Fibroblast of skin of abdomen (primary cell): ENCODE measurements around the gene COL9A2.
A peak's percentile ranks its signal among the peaks of the same experiment; 100 is the strongest.

ENCODE experiments used
- DNase-seq: peaks from one replicate; pipeline ENCODE4 v3.0.0-alpha.2; 2013

COL9A2 gene

DNA sequence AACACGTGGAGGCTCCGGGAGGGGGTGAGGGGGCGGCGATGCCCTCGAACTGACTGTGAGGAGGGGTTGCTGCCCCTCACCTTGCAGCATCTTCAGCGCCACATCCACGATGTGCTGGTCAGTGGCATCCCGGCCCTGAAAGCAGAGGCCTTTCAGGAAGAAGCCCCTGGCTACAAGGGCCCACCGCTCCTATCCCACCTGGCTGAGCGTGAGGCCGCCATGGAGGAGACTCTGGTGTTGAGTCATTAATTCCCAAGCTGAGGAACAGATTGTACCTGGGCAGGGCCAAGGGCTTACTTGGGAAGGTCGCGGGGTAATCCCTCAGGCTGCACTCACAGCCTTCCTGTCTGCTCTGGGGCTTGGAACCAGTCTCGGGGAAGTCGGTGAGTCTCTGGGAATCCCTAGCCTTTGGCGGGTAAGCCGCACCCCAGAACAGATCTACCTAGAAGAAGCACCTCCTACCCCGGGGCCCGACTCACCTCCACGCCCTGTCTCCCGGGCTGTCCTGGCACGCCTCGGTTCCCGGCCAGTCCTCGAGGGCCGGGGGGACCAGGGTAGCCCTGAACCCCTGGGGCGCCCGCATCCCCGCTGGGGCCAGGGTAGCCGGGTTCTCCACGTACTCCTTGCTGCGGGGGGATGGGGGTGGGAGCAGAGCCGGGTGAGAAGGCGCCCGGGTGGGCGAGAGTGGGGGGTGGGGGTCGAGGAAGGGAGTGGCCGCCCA lies 13.9 kb downstream of the COL9A2 start:
- DNase-seq = no peak

DNA sequence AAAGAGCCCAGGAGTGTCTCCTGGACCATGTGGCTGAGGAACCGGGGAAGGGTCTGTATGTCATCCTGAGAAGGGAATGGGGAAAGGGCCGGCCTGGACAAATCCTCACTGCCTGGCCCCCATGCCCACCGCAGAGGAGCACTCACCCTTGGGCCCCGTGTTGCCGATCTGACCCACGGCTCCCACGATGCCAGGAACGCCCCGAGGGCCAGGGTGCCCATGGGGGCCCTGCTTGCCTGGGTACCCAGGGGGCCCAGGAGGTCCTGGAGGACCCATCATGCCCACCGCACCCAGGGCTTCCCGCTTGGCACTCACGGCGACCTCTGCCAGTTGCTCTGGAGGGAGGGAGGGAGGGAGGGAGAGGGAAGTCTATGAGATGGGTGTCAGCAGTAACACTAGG lies 14.6 kb downstream of the COL9A2 start:
- no peak for DNase-seq

DNA sequence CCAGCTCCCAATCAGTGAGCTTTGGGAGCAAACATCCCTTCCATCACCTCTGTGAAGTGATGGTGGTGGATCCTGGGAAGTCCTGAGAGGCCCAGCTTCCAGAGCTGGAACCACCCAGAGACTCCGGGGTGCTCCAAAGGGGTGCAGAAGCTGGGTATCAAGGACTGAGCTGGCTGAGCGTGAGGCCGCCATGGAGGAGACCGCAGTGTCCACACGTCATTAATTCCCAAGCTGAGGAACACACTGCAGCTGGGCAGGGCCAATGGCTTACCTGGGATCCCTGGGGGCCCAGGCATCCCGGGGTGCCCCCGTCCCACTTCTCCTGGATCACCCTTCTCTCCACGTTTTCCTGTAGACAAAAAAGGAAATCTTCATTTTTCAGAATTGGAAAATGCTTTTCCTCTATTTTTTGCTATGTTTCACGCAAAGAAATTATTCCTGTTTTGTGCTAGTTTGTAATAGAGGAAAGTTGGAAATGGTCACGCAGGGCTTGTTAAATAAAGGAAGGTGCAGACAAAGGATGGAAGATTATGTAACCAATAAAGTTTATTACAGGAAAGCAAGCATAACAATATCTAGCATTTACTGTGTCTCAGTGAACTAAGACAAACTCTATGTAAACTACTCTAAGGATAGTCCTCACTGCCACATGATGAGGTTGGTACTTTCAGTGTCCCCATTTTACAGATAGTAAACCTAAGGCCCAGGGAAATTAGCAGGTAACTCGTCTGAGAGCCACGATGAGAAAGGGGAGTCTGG lies 15.4 kb downstream of the COL9A2 start:
- DNase-seq = no peak

DNA sequence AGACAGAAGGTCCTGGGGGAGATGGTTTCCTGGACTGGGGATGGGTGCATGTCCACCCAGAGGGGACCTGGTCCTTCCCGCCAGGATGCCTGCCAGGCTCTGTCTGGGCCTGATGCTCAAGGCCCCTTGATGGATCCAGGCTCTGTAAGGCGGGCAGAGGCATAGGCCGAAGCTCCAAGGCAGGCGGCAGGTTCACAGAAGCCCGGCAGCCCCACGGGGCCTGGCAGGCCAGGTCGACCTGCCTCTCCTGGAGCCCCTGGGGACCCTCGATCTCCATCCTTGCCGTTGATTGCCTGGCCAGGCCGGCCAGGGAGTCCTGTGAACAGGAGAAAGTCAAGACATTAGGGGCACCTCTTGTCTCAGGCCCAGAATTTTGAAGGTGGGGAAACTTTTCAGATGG lies 16.0 kb downstream of the COL9A2 start:
- no peak for DNase-seq

DNA sequence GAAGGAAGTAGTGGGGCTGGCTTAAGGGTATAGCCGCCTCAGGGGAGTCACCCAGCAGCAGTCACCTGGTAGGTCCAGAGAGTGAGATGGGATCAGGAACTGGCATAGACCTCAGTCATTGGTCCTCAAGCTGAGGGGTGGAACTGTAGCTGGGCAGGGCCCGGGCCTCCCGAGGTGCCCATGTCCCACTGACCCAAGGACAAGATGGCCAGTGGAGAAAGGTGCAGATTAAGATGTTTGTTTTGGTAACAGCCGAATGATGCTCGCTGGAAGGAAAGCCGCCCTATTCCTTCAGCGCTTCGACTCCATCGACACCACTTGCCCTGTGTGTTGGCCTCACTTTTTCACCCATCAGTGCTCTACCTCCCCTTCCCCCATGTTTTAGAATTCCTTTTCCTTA lies 16.4 kb downstream of the COL9A2 start:
- no peak for DNase-seq

DNA sequence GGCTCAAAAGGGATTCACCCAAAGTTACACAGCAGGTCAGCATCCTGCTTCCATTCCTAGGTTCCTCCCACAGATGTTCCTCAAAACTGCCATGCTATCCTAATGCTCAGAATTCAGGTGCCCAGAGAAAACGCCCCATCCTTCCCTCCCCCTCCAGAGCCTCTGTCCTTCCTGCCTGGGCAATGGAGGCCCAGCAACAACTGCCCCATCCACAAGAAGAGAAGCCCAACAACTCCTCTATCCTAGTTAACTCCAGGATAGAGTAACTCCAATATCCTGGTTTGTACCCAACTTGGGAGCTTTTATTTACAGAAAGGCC lies 16.9 kb downstream of the COL9A2 start:
- no peak for DNase-seq

DNA sequence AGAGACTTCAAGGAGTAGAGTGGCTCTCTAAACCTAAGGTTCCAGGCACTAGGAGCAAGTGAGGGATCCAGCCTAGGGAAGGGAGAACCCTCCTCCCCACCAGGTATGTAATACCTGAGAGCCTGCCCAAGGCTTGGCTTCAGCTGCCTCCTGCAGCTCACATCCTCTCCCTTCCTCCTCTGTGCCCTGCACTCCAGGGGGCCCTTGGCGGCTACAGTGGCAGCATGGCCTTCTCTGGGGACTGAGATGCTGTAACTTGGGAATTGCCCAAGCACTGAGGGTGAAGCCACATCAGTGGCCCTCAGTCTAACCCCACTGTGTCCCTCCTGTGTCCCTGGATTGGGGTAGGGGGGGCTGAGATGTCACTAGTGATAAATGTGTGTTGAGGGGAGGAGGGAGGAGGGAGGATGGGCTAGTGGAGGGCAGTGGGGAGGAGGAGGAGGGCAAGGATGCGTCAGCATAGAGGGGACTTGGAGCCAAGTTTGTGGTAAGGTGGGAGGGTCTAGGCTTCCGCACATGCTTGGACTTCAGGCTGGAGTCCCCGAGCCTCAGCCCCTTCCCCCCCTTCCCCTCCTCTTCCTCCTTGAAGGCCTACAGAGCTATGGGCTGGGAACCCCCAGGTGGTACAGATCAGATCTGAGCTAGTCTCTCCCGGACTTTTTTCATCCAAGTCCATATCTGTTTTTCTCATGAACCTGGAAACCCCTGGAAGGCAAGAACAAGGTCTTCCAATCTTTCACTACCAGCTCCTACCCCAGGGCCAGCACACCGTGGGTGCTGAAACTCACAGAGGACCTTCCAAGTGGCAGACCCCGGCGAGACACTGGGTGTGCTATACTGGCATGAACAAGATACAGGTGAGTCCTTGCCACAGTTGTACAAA lies 17.5 kb downstream of the COL9A2 start:
- DNase-seq = peak; percentile 48

DNA sequence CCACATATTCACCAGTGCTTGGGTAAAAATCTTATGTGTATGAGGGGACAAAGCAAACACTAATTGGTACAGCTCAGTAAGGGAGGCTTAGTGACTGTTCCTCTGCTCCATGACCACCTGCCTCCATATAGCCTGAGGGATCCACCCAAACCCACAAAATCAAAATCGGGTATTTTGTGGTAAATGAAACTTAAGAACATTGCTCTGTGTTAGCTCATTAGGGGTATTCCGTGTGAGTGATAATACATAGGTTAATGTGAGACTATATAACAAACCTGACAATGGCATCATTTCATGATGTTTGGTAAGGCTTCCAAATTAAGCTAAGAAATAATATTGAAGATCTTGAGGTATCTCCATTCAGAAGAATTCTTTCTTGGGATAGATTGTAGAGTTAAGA lies 25.8 kb downstream of the COL9A2 start:
- DNase-seq = no peak

DNA sequence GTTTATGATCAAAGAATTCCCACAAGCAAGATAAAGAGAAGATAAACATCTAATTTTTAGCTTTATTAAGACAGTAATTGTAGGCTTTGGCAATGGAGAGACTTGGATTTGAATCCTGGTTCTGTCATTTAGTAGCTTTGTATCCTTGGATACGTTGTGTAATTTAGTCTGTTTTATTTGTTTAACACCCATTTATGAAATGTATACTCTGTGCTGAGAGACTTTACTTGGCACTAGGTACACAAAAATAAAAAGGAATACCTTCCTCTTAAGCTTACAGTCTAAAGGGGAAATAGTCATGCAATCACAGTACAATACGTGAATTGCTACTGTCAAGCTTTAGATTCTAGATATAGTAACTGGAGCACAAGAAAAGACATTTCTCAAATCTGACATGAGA lies 35.2 kb downstream of the COL9A2 start:
- no peak for DNase-seq

DNA sequence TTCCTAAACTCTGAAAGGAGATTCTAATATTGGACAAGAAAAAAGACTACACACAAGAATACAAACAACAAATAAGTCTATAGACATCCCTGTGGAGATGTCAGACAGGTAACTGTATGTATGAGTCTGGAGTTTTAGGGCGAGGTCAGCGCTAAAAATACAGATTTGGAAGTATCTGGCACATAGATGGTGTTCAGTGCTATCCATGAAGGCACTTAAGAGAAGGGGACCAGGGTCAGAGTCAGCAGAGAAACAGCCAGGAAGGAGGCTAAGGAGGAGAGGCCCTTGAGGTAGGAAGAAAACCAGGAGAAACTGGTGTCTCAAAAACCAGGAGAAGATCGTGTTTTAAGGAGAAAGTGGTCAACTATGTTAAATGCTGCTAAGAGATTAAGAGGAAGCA lies 41.0 kb downstream of the COL9A2 start:
- DNase-seq = no peak

DNA sequence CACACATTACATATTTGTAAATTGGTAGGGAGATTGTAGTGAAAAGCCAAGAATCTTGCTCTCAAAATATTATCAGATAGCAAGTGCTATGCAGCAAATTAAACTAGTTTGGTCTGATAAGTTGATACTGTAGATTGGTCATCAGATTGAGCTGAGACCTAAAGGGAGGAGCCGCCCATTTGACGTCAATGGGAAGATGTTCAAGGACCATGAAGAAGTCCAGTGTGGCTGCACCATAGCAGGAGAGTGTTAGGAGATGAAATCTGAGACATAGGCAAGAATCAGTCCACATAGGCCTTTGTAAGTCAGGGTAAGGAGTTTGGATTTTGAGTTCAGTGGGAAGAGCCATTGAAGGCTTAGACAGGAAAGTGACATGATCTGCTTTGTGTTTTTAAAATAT lies 42.8 kb downstream of the COL9A2 start:
- no peak for DNase-seq

DNA sequence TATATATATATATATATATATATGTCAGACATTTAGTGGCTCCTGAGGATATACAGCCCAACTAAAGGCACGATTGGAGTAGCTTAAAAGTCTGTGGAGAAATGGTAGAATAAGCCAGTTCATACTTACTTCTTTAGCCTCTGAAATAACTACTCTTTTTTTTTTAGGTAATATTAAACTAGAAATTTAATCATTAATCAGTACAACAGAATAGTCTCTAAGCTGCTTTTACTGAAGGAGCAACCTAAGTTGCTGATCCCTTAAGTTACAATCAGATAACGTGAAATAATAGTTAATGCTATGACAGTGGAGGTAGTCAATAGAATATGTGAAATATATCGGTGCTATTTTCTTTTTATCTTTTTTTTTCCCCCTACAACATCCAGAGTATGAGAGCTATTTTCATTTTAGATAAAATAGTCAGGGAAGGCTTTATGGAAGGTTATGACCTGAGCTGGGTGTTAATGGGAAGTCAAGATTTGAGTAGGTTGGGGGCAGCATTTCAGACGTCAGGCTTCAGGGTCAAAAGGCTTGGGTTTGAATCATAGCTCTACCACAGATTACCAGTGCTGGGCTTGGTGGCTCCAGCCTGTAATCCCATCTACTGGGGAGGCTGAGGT lies 43.4 kb downstream of the COL9A2 start:
- DNase-seq = no peak

DNA sequence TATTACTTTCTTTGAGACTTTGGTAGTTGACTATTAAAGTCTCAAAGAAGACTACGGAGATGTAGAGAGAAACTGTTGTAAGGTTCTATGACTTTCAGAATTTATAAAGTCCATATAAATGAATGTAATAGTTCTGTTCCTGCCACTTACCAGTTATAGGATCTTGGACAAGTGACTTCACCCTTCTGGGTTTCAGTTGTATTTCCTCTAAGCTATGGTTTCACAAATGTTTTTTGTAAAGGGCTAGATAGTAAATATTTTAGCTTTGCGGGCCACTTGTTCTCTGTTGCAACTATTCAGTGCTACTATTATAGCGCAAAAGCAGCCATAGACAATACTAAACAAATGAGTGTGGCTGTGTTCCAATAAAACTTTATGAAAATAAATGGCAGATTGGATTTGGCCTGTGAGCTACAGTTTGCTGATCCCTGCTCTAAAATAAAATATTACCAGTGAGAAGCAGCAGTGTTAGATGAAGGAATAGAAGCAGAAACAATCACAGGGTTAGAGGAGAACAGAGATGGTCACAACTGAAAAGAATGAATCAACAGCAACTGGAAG lies 44.4 kb downstream of the COL9A2 start:
- no peak for DNase-seq

DNA sequence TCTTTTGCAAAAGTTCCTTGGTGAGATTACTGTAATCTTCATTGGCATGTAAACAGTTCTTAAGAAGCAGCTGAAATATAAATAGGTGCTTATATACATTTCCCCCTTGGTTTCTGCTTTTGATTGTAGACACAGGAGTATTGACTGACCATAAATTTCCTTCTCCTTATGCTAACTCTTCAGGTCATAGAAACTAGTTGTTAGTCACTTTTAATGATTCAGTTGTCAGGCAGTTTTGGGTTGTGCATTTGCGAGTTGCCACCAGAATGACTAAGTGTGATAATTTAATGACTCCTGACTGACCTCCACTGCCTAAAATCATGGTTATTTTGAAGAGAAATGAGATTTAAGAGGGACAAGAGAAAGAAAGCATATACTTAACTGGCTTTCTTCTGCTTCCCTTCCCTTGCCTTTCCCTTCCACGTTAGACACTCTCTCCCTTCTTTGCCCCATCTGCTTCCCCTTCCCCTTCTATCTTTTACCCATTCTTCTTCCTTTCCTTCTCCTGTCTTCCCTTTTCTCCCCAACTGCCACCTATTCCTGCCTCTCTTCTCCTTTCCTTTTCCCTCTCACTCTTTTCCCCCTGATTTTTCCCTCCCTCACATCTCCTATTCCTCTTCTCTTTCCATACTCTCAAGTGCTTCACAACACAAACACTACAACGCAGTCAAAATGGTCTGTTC lies 46.8 kb downstream of the COL9A2 start:
- peak; percentile 32 for DNase-seq

DNA sequence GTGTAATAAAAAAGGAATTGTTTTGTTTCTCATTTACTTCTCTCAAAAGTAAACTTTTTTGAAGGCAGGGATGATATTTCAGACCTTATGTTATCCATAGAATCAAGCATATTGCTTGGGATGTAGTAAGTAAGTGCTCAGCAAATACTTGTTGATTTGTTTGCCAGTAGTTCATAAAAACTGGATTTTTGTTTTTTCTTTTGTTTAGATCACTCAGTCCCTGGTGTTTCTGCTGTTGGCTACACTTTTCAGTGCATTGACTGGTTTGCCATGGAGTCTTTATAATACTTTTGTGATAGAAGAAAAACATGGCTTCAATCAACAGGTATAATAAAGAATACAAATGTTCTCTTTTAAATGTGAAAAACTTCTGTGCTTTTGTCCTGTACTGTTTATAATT lies 48.9 kb downstream of the COL9A2 start:
- DNase-seq = no peak

DNA sequence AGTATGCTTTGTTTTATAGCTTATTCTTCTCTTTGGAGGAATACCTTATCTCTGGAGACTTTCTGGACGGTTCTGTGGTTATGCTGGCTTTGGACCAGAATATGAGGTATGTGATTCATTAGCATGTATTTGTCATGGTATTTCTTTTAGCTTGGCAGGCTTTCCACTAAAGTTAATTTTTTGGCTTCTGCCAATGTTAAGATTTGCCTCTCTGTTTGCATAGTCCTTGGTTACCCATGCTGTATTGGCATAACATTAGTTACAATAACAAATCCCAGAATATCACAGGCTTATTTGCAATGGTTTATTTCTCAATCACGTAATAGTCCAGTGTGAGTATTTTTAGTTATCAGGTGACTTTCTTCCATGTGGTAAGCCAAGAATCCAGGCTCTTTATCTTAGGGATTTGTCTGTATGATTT lies 49.3 kb downstream of the COL9A2 start:
- peak; percentile 91 for DNase-seq

DNA sequence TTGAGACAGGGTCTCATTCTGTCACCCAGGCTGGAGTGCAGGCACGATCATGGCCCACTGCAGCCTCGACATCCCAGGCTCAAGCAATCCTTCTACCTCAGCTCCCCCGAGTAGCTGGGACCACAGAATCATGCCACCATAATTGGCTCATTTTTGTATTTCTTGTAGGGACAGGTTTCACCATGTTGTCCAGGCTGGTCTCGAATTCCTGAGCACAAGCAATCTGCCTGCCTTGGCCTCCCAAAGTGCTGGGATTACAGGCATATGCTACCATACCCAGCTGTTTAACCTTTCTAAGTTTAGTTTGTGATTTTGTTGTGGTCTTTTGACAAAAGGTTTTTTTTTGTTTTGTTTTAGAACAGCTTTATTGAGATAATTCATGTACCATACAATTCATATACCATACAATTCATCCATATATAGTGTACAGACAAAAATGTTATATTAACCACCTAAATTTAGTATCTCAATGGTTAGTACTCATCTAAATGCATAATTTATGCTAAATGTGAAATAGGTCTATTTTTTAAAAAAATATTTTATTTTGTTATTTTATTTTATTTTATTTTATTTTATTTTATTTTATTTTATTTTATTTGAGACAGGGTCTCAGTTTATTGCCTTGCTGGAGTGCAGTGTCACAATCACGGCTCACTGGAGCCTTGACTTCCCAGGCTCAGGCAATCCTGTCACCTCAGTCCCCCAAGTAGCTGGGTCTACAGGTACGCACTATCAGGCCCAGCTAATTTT lies 50.1 kb downstream of the COL9A2 start:
- no peak for DNase-seq

DNA sequence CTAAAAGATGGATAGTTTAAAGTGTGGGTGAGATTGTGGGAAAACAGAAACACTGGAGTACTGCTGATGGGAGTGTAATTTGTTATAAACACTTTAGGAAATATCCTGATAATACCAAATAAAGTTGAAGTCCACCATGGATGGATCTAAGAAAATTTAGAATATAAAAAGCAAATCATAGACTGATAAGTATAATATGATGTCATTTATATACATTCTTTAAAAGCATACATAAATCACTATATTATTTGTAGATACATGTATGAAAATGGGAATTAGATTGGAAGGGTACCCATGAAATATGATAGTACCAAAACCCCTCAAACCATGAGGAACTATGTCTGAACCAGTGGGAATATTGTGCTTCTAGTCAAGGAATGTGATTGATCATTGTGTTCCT lies 51.2 kb downstream of the COL9A2 start:
- DNase-seq = no peak

DNA sequence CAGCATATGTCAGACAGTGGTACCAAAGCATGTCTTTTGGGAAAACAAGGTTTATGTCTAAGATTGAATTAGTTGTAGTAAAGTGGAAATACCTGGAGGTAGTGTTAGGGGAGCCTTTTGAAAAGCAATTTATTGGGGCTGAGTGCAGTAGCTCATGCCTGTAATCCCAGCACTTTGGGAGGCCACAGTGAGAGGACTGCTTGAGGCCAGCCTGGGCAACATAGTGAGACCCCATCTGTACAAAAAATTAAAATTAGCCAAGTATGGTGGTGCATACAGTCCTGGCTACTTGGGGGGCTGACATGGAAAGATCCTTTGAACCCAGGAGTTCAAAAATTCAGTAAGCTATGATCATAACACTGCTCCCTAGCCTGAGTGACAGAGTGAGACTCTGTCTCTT lies 51.8 kb downstream of the COL9A2 start:
- DNase-seq = no peak

DNA sequence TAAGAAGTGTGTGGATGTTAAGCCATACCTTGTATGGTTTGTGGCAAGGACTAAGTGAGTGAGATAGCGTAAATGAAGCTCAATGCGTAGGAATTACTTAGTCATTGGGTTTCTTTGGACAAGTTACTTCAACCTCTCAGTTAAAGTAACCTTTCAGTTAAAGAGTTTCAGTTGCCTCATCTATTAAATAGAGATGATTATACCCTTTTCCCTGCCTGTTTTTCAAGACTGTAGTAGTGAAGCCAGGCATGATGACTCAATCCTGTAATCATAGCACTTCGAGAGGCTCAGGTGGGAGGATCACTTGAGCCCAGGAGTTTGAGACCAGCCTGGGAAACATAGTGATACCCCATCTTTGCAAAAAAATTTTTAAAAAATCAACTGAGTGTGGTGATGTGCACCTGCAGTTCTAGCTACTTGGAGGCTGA lies 52.7 kb downstream of the COL9A2 start:
- DNase-seq = no peak

DNA sequence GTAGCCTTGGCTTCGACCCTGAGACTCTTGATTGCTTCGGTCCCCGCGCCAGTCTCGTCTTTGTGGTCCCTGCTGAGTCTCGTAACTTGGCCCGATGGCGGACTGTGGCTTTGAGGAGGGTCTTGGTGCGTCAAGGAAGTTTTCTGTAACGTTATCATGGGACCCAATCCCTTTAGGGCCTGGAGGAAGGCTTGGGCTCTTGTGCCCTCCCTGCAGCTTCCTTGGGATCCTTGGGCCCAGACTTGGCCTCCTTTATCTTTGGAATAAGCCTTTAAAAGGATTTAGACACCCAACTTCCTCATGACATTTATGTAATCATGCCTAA lies 58.7 kb downstream of the COL9A2 start:
- DNase-seq = no peak
